ENCODE results near the gene ALX4. TPM values are rescaled to one million over a fixed set of nuclear protein-coding genes. Genes with fewer than 3 reads are reported as not detected.

The ALX4 gene
- total RNA-seq (2014; rRNA removed; shearing (Covaris generic)): not detected in 2 replicates

DNA sequence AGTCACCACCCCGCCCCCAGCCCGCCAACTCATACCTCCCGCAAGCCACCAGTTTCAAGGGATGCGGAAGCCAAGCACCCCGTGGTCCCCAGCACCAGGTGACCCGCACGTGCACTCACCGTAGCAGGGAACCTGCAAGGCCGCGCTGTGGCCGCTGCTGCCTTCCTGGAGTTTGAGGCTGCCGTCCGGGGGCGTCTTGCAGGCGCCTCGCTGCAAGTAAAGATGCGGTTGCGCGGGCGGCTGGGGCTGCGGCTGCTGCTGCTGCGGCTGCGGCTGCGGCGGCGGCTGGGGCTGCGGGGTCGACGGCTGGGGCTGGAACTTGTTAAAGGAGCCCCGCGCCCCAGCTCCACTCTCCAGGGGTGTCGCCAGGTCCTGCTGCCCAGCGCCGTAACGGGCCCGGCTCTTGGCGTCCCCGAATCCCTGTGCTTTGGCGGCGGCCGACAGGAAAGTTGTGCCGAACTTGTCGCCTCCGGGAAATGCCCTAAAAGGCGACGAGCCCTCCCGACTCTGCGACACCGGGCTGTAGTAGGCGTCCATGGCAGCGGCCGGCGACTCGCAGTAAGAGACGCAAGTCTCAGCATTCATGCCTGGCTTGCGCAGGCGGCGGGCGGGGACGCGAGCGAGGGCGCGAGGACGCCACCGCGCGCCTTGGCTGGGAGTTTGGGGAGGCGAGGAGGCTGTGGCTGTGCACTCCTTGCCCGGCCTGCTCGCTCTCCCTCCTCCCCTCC lies at the start of gene ALX4:
Gene ALX4 (minus strand): TSS at position 662 of the 728 bp plus-strand sequence. CDS start 77 bp downstream, at position 585.
- no peak for DNase-seq (ENCODE audit: low spot score)

DNA sequence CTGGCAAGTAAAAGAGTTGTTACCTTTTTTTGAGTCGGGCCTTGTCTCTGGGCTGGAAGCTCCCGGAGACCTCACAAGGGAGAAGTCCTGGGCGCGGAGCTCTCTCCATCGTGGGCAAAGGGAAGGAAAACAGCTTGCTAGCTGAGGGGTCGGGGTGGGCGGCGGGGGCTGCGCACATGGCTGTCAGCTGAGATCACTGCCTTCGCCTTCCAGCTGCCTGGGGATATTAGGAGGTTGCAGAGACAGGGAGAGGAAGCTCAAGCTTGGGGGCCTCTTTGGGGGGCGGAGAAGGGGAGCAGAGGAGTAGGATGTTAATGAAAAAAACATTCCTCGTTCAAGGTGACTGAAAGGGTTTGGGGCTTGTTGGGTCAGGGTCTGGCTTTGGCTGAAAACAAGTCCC lies 49.2 kb upstream of the ALX4 start:
- no peak for DNase-seq (ENCODE audit: low spot score)

DNA sequence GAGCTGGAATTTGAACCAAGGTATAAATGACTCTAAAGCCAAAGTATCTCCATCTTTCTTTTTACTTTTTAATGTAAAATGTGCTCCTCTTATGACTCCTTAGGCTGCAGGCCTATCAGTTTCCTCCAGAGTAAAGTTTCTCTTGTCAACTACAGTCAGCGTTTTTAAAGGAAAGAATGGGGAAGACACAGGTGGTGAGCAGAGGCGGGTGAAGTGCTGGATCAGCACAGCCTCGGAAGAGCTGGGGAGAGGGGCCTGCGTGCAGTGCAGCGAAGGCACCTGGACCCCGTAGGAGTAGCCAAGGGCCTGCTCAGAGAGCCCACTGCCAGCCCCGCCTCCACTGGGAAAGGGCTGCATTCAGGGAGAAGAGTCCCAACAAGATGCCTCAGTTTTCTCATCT lies 48.8 kb upstream of the ALX4 start:
- no peak for DNase-seq (ENCODE audit: low spot score)

DNA sequence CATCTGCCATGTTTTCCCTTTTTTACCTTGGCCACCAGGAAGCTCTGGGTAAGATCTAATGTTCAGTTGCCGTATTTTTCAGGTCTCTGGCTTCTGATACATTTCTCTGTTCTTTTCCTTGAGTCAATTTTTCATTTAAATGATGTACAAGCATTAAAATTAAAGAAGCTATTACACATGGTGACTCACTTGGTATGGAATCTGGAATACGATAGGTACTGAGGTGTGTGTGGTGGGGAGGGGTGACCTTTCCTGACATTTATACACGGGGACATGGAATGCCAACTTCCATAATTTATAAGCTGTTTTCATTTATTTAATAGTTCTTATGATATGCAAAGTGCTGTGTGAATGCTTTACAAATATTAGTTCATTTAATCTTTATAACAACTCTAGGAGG lies 47.8 kb upstream of the ALX4 start:
- no peak for DNase-seq (ENCODE audit: low spot score)

DNA sequence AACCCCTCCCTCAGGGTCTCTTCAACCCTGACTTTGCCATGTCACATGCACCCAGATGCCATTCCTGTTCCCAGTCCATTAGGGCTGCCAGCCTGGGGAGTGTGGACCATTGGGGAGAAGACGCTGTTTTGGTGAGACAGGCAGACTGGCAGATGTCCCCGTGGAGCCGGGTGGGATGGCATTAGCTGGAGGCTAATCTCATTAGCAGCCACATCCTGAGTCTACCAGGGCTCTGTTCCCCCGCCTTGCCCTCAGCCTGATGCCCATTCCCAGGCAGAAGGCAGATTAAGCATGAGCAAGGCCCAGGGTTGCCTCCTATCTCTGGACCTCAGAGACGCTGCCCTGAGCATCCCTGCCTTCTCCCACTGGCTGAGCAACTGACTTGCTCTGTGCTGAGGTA lies 46.4 kb upstream of the ALX4 start:
- no peak for DNase-seq (ENCODE audit: low spot score)

DNA sequence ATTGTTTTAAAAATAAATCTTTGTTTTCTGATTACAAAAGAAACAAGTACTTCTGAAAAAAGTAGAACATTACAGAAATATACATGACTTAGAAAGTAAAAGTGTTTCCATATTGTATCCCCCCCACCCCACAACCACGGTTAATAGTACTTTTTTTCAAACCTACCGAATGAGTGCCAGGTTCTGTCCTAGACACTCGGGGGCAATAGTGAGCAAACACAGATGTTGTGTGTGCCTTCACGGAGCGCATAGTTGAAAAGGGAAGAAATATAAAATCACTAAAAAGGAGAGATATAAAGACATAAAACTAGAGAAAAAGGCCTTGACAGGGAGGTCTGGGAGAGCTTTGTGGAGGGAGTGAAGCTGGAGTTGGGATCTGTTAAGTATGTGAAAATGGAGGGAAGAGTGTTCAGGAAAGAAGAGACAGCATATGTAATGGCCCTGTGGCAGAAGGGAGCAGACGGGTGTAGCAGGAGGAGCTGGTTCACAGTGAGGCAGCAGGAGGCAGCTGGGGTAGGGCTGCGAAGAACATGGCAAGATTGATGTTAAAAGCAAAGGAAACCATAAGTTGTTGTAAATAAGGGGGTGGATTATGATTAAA lies 42.1 kb upstream of the ALX4 start:
- DNase-seq (ENCODE audit: low spot score): peak; percentile 13

DNA sequence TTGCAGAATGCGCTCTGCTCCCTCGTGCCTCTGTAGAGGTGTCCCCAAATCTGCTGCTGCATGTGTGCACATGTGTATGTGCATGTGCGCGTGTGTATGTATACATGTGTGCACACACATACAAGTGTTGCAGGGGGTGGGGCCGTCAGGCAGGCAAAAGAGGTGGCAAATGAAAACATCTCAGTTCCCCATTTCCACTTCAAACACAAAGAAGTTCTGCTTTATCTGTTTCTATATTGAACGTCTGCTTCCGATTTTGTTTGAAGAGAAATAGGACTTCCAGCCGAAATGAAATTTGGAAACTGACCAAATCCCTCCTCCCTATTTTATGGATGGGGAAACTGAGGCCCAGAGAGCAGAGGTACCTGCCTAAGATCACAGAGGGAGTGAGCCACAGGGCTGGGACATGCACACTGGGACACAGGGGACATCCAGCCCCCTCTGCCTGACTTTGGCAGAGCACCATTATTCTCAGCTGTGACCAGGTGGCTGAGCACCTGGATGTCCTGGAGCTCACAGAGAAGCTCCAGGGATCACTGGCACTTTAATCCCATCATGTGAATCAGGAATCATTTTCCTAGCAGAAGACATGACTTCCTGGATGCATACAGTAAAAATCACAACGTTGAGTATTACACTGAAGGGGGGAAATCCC lies 41.2 kb upstream of the ALX4 start:
- DNase-seq (ENCODE audit: low spot score): no peak

DNA sequence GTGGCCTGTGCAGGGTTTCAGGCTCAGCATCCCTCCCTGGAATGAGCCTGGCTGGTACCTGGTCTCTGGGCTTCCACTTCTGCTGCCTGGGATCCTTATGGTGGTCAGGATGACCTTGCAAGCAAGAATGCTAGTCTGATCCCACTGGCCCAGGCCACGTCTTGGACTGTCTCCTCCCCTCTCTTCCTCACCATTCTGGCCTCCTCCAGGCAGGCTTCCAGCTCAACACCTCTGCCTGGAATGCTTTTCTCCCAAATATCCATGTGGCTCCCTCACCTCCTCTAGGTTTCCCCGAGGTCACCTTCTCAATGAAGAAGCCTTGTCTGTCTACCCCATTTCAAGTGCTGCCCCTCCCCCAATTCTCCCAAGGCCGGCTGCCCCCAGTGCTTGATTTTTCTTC lies 39.4 kb upstream of the ALX4 start:
- DNase-seq (ENCODE audit: low spot score): no peak

DNA sequence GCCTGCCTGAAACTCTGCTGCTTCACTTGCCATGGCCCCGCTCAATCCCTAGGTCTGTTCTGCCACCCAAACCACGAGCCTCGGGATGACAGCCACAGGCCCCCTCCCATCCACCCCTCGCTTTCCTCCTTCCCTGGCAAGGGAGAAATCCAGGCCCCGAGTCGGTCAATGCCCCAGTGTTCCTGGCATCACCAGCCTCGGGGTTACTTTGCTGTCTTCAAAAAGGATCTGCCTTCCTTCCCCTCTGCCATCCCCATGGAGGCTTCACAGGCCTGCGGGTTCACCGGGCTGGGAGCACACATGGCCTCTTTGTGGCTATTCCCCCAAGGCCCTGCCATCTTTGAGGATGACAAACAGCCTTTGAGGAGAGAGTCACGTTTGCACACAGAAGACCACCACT lies 38.8 kb upstream of the ALX4 start:
- DNase-seq (ENCODE audit: low spot score): no peak

DNA sequence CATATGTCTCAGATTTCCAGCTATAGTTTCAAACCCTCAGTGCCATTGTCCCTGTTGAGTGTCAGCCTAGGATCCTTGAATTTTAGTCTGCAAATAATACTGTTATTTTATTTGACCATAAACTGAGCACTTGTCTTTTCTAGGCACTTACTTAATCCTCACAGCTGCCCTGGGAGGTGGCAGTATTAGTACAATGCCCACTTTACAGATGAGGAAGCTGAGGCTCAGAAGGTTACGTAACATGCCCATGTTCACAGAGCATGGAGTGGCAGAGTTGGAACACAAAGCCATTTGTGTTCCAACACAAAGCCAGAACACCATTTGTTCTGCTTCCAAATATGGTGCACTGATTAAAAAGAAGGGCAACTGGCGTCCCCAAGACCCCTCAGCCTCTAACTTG lies 38.2 kb upstream of the ALX4 start:
- DNase-seq (ENCODE audit: low spot score): no peak

DNA sequence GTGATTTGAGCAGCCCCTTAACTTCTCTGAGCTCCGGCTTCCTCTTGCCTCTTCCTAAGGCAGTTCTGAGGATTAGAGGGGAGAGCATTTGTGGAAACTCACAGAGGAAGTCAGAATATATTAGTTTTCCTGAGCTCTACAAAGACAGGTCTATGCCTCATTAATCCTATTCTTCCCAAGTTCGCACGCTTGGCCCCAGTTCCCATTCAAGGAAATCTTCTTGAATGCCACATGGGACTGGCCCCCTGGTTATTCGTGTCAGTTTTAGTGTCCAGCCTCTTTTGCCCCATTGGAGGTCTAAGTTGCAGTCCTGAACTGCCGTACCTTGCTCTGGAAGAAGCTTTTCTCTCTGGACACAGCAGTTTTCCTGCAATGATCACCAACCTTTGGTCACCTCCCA lies 37.6 kb upstream of the ALX4 start:
- DNase-seq (ENCODE audit: low spot score): no peak

DNA sequence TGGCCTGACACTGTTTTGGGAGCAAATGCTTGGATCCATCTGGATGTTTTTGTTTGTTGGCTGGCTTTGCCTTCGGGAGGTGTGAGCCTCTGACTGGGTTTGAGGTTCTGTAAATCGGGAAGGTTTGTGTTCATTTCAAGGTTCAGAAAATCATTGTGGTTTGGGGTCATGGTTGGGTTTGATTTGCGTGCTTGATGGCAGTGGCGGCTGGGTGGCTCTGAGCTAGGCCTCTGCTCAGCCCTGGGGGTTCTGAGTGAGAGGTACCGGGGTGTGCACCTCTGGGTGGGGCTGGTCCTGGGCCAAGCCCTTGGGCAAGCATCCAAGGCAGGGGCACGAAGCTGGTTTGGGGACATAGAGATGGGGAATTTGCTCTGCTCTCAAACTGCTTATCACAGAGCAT lies 37.0 kb upstream of the ALX4 start:
- no peak for DNase-seq (ENCODE audit: low spot score)

DNA sequence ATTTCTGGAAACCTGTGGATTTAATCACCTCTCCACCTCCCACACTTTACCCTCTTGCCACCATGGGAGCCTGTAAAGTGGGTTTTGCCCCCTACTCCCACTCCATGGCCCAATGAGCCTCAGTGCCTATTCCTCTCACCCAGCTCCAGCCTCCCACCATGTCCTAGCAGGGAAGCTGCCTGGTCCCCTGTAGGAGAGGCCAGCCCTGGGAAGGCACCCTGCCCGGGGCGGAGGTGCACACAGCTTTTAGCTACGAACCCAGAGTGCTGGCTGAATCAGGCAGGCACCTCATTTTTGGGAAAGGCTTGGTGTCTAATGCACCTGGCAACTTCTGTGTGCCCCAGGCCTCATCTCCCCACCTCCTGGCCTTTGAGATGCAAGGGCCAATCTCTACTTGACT lies 35.8 kb upstream of the ALX4 start:
- no peak for DNase-seq (ENCODE audit: low spot score)

DNA sequence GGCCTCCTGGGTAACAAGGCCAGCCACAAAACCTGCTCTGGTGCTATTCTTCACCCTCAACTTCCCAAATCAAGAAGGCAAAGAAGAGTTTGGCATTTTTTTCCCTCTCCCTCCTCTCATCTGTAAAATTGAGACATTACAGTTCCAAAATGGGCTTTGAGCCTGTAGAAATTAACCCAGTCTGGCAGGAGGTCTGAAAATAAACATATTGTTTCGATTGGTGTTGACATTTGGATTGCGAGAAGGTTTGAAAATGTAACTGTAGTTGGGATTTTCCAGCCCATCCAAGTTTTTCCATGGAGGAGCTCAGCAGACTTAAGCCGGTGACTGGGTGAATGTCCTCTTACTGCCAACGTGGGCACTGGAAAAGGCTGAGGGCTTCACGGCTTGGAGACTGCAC lies 35.0 kb upstream of the ALX4 start:
- DNase-seq (ENCODE audit: low spot score): no peak

DNA sequence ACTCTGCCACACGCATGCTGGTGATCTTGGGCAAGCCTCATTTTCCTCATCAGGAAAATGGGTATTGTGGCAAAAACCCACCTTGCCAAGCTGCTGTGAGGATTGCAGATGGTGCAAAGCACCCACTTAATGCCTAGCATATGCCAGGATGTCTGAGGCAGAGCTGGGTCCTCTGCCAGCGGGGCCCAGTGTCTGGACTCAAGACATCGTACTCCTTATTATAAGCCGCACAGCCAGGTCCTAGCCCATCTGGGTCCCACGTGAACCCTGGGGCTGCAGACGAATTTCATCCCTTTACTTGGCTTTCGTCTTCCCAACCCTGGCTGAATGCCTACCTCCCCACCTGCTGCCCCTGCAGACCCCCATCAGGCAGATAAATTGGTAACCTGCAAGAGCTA lies 34.5 kb upstream of the ALX4 start:
- no peak for DNase-seq (ENCODE audit: low spot score)

DNA sequence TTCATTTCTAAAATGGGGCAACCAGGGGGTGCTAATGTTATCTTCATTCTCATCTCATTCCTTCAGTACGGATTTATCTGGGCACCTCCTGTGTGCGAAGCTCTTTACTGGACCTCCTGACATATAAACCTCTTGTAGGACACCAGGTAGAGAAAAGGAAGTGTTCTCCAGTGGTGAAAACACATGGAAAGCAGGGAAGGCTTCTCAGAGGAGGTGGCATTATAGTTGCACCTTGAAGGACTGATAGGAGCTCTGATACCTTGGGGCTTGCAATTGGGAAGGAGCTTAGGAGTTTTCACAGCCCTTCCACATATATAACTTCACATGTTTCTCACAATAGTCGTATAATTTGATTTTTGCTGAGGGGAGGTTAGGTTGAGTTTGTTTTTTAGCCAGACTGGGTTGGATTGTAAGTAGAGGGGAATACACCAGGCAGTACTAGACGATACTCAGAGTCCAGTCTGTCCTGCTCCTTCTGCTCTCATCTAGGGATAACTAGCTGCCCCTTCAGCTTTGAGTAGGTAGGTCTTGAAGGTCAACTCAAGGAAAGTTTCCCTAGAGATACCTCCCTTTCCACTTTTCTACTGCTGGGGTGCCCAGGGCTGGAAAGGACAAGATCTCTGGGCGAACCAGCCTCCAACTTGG lies 34.0 kb upstream of the ALX4 start:
- DNase-seq (ENCODE audit: low spot score): no peak

DNA sequence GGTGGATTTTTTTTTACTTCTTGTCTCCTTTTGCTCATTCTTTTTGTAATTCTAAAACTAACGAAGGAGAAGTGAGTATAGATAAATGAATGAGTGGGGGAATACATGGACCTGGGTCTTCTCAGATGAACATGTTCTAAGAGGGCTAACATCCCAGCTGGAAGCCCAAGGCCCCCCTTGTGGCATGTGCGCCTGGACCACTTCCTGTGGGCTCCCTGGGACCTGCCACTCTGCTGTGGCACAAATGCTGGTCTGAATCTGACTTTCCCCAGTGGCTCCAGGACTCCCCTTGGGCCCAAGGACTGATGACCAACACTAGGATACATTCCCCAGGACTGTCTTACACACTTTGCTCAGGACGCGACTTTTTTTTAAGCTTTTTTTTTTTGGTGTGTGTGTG lies 32.7 kb upstream of the ALX4 start:
- no peak for DNase-seq (ENCODE audit: low spot score)

DNA sequence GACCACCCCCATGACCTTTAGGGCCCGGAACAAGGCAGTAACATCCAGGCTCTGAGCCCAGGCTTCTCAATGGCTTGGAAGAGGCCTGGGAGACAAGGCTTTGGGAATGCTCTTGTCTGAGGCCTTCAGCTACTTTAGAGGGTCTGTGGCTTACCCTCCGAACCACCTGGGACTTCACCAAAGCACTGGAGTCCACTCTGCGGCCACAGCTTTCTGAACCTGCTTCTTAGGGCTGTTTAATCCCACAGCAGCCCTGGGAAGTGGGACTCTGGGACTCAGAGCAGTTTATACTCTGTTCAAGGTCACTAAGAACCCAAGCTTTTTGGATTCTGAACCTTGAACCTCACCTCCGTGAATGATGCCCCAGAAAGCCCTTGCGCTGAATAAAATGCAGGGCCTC lies 30.7 kb upstream of the ALX4 start:
- no peak for DNase-seq (ENCODE audit: low spot score)

DNA sequence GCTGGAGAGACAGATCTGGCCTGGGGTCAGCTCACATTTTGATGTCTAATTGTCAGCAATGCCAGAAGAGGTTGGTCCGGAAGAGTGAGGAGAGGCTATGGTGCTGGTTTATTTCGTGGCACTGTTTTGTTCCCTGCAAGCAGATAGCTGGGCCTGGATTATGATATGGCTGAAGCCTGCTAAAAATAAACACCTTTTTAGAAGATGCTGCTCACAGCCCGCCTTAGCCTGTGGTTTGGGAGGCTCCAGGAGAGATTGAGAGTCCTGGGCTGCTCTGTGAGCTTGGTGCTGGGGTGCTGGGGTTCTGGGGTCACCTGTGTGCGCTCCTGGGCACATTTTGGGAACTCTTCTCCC lies 29.6 kb upstream of the ALX4 start:
- DNase-seq (ENCODE audit: low spot score): no peak

DNA sequence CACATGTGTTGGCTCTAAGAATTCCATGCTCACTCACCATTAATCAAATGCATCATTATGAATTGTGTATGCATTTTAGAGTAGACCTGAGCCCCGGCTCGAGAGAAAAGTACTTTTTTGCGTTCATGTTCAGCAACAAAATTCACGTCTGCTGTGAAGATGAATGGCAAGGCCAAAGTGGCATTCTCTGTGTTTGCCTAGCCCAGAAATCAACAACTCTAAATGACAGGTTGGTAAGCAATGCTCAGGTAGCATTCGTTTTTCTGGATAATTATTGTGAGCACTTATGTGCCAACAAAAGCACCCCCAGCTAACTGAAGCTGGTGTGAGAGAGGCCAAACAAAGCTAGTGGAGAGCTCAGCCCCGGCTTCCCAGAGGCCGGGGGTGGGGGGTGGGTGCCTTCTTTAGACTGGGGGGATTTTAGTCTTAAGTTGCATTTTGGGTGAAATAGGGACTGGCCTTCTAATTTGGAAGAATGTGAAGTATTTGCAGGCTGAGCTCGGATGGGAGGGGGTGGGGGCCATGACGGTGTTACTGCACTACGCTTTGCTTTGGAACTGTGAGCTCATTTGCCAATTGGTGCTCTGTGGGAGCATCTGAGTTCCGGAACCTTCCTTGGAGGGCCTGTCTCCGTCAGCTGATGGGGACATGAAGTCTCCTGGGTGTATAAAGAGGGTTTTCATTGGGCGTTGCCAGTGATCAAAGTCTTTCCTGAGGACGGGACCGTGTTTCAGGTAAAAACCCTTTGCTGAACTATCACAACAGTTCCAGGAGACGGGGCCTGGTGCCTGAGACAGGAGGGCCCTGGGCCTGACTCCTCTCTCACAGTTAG lies 29.0 kb upstream of the ALX4 start:
- DNase-seq (ENCODE audit: low spot score): no peak

DNA sequence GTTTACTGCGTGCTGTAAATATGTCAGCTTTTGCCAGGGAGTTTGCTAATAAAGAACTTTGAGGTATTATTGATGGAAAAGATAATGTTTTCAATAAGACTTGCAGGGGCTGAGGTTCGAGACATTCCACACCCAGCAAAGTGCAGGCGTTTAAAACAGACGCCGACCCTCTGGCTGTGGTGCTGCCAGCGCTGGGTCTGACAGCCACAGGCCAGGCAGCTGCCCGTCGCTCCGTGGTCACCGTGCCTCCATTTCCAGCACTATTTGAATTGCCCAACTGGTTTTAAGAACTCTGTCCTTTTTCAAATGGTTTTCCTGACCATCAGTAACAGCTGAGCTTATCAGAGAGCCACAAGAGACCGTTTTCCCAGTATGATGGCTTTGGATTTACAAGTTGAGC lies 28.1 kb upstream of the ALX4 start:
- DNase-seq (ENCODE audit: low spot score): no peak

DNA sequence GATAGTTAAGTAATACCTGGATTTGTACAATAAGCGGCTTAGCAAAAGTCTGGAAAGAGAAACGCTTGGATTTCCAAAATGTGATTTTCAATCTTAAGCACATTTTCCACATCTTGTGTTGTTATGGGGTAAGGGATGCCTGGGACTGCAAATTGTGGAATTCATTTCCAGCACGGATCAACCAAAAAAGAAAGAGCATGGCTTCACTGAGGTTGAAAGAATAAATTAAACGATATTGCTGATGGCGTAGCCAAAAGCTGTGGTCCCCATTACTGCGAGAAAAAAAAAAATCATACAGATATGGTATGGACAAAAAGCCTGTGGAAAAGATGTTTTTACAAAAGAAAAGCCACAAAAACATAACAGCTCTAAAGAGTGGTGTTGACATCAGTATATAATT lies 26.0 kb upstream of the ALX4 start:
- DNase-seq (ENCODE audit: low spot score): no peak
